Measurements from ENCODE around the gene EFNB3.

The EFNB3 gene

DNA sequence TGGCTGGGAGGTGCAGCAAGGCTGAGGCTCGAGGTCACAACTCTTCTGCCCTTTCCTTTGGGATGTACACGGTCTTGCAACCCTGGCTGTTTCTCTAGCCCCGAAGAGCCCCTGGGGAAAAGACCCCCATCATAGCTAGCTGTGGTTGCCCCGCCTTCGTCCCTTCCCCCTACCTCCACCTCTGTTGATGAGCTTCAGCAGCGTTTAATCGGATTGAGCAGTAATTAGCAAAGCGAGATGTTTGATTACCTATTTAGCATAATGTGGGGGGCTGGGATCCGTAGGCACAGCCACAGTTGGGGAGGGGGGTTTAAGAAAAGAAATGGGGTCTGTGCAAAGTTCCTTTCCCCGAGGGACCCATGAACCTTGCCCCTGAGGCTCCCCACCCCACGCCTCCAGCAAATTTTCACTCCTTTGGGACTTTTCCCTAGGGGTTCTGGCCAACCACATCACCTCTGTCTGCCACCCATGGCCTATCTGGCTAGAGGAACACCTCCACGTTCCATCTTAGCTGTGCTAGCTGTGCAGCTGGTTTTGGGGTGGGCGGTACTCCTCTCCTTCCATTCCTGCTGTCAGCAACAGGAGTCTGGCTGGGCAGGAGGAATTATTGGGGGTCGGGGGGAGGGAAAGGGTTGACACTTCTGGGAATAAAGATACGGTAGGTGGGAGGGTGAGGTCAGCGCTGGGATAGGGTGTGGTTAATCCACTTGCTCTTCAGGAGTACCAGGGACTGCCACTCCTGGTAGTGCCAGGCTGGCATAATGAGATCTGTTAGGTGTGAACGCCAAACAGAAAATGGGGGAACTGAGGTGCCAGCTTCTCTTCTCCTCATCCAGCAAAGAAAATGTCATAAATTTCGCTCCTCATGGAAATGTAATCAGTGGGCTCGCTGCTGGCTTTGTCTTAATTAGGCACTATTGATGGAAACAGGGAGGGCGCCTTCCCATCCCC lies 11.2 kb downstream of the EFNB3 start:
- CTCF ChIA-PET: interaction anchor here (0.6 to 1.5 kb wide), 12 partner anchors 10 to 274 kb away, joined by 3 to 6 read pairs (median 4); partner anchors contain the start of gene EFNB3

DNA sequence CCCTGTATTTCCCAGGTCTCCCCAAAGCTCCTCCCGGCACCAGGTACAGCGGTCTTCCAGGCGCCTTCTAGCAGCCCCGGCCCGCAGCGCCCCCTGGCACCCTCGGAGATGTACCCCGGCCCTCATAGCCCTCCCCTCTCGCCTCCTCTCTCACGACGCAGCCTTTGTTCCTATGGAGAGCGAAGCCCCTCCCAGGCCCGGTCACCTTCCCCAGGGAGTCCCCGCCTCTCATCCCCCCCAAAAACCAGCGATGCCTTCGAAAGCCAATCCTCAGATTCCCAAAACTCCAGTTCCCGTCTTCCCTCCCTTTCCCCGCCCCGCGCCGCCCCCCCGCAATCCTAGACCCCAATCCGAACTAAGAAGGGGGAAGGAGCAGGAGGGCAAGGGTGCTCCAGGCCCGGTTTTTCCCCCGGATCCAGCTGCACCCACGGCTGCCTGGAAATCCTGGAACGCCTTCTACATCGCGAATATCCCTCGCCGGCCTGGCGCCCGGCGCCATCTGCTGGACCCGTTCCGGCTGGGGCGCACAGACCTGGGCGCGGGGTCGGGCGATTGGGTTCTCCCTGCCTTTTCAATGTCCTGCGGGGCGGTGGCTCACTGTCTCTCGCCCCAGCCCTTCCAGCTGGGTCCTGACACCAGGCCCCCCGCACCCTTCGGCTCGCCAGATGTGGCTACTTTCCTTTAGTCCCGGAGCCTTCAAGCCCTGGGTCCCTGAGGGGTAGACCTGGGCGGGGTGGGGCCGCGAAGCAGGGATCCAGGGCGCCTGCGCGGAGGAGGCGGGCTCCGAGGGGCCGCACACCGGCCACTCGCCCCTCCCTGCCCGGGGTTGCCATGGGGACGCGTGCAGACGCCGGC lies 12.1 kb downstream of the EFNB3 start, which contains the start of gene DNAH2:
Gene DNAH2 (plus strand): TSS at position 844 of the 855 bp plus-strand sequence. CDS start 1,991 bp downstream, outside the sequence.
- DNase-seq (ENCODE audit: low spot score): peak; percentile 77
- H3K27ac ChIP-seq: peak within 1 kb of the TSS; percentile 79
- TF ChIP-seq, protein P1, sequence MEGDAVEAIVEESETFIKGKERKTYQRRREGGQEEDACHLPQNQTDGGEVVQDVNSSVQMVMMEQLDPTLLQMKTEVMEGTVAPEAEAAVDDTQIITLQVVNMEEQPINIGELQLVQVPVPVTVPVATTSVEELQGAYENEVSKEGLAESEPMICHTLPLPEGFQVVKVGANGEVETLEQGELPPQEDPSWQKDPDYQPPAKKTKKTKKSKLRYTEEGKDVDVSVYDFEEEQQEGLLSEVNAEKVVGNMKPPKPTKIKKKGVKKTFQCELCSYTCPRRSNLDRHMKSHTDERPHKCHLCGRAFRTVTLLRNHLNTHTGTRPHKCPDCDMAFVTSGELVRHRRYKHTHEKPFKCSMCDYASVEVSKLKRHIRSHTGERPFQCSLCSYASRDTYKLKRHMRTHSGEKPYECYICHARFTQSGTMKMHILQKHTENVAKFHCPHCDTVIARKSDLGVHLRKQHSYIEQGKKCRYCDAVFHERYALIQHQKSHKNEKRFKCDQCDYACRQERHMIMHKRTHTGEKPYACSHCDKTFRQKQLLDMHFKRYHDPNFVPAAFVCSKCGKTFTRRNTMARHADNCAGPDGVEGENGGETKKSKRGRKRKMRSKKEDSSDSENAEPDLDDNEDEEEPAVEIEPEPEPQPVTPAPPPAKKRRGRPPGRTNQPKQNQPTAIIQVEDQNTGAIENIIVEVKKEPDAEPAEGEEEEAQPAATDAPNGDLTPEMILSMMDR (conservative IDR thresholded peaks at IDR 0.05; ENCODE audit: low read depth): peak; percentile 77
- ChIA-PET CTCF (interaction anchor here (0.6 to 1.5 kb wide), 14 partner anchors 10 to 1367 kb away, joined by 3 to 6 read pairs (median 4); partner anchors contain the start of gene EFNB3), POLR2A (ENCODE audit: low non-redundant PET) (interaction anchor here (0.5 kb wide), 1 partner anchor 14 kb away, joined by 7 read pairs; no protein-coding TSS in a partner anchor)

More for the DNA sequence above, 11.2 kb downstream of the EFNB3 start:
- H3K27ac ChIP-seq: peak overlapping the region; percentile 79
- POLR2A ChIA-PET (ENCODE audit: low non-redundant PET): interaction anchor here (0.5 to 0.7 kb wide), 3 partner anchors 13 to 1915 kb away, joined by 3 to 7 read pairs (median 4); no protein-coding TSS in a partner anchor
- no peak for DNase-seq (ENCODE audit: low spot score)
- TF ChIP-seq, protein P1 (conservative IDR thresholded peaks at IDR 0.05; ENCODE audit: low read depth): no peak

- DNase-seq (ENCODE audit: low spot score): no peak
- POLR2A ChIA-PET (ENCODE audit: low non-redundant PET): no interaction called here
- TF ChIP-seq, protein P1 (conservative IDR thresholded peaks at IDR 0.05; ENCODE audit: low read depth): no peak
- CTCF ChIA-PET: interaction anchor here (0.6 to 1.0 kb wide), 3 partner anchors 11 to 38 kb away, joined by 3 to 4 read pairs (median 4); no protein-coding TSS in a partner anchor
- H3K27ac ChIP-seq: peak overlapping the region; percentile 79
Measured at GRCh38 chr17:7717756-7718350, 12.9 kb downstream of the EFNB3 start.

DNA sequence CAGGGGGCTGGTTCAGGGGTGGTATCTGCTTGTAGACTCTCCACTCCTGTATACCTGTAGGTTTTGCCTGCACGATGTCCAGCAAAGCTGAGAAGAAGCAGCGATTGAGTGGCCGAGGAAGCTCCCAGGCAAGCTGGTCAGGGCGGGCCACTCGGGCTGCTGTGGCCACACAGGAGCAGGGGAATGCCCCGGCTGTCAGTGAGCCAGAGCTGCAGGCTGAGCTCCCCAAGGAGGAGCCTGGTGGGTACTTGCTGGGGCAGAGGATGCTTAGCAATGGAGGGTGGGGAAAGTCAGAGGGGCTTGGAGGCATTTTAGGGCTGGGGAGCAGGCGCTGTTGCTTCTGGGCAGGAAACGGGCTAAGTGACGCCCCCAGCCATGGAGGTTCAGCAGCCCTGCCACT lies 14.7 kb downstream of the EFNB3 start:
- POLR2A ChIA-PET (ENCODE audit: low non-redundant PET): no interaction called here

GRCh38 chr17:7720125-7720524 lies 15.1 kb downstream of the EFNB3 start:
- TF ChIP-seq, protein P1 (conservative IDR thresholded peaks at IDR 0.05; ENCODE audit: low read depth): no peak
- CTCF ChIA-PET: no interaction called here
- no peak for DNase-seq (ENCODE audit: low spot score)
- POLR2A ChIA-PET (ENCODE audit: low non-redundant PET): no interaction called here
- no peak overlapping the region for H3K27ac ChIP-seq

More for the DNA sequence above, 14.7 kb downstream of the EFNB3 start:
- no peak for DNase-seq (ENCODE audit: low spot score)
- TF ChIP-seq, protein P1 (conservative IDR thresholded peaks at IDR 0.05; ENCODE audit: low read depth): no peak
- CTCF ChIA-PET: interaction anchor here (0.6 kb wide), 1 partner anchor 25 kb away, joined by 3 read pairs; no protein-coding TSS in a partner anchor
- H3K27ac ChIP-seq: no peak overlapping the region
